NCI-H146 (cell line): Measurements from ENCODE around the gene KLHDC4.
"Not testable (repeated sequence)": the region's sequence is repeated elsewhere in the genome, so short reads cannot be mapped to it uniquely, and the experiment has no call there.

Experiments used
- DNase-seq: peaks from one replicate; lab custom pipeline; 2025; lab: John Stamatoyannopoulos, UW

KLHDC4 gene

DNA sequence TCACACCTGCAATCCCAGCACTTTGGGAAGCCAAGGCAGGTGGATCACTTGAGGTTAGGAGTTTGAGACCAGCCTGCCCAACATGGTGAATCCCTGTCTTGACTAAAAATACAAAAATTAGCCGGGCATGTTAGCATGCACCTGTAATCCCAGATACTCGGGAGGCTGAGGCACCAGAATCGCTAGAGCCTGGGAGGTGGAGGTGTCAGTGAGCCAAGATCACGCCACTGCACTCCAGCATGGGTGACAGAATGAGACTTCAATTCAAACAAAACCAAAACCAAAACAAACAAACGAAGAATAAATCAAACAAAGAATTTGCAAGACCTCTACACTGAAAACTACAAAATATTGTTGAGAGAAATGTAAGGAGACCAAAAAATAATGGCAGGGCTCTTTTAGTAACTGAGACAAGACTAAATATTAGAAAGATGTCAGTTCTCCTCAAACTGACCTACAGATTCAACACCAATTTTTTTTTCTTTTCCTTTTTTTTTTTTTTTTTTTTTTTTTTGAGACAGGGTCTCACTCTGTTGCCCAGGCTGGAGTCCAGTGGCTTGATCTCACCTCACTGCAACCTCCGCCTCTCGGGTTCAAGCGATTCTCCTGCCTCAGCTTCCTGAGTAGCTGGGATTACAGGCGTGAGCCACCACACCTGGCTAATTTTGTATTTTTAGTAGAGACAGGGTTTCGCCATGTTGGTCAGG lies 23.1 kb upstream of the KLHDC4 start:
- DNase-seq = not testable (repeated sequence)

DNA sequence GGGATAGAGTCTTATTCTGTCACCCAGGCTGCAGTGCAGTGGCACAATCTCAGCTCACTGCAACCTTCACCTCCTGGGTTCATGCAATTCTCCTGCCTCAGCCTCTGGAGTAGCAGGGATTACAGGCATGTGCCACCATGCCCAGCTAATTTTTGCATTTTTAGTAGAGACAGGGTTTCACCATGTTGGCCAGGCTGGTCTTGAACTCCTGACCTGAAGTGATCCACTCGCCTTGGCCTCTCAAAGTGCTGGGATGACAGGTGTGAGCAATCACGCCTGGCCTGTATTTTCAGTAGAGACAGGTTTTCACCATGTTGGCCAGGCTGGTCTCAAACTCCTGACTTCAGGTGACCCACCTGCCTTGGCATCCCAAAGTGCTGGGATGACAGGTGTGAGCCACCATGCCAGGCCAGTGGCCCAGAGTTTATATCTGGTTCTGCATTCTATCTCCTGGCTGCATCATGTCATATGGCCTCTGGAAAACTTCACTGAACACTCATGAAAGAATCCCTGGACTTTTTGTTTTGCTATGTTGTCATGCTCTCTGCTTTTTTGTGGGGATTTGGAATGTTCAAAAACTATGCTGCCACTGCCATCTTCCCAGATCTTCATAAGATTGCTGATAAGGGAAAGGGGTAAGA lies 21.8 kb upstream of the KLHDC4 start:
- not testable (repeated sequence) for DNase-seq

DNA sequence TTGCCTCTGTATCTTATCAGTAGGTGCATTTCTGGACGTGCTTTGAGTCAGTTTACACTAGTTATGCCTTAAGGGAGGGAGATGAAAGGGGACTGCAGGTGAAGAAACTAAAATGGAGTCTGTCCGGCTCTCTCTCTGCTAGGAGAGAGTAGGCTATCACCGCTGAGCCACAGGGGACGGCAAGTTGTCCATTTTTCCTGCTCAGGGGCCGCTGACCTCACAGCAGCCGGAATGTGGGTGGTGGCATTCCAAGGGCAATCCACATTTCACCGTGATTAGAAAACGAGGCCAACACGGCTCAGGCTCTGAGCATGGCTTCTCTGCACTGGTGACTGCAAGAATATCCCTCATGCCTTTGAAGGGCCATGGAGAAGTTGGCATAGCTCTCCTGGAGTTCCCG lies 19.0 kb upstream of the KLHDC4 start:
- DNase-seq = no peak

DNA sequence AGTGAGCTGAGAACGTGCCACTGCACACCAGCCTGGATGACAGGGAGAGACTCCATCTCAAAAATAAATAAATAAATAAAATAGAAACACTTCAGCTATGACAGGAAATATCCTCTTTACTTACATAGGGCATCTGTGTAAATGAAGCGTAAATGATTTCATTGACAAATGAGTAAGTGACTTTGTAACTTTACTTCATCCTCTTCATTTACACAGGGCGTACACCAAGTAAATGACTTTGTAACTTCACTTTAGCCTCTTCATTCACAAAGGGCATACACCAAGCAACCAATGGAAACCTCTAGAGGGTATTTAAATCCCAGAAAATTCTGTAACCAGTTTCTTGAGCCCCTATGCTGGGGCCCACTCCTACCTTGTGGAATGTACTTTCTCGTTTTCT lies 16.2 kb upstream of the KLHDC4 start:
- no peak for DNase-seq

DNA sequence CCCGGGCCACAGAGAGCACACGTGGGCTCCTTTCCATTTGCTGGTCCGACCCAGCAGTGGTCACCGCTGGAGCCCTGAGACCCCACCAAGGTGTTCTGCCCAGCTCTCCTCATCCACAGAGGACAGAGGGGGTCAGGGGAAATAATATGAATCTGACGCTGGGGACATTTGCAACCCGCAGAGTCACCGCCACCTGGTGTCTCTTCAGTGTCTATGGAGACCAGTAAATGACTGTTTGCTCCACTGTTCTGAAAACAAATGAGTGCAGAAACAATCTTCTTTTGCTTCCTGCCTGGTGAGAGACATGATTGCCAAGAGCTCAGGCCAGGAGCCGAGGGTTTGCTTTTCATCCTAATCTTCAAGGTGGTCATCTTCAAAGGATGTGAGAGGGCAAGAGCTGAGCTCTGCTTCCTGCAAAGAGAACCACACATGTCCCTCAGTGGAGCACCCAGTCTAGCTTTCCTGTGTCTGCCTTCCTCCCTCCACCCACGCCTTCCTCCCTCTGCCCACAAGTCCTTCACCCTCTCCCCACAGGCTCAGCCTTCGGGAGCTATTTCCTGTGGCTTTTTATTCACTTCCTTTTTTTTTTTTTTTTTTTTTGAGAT lies 14.7 kb upstream of the KLHDC4 start:
- peak; percentile 79 for DNase-seq

DNA sequence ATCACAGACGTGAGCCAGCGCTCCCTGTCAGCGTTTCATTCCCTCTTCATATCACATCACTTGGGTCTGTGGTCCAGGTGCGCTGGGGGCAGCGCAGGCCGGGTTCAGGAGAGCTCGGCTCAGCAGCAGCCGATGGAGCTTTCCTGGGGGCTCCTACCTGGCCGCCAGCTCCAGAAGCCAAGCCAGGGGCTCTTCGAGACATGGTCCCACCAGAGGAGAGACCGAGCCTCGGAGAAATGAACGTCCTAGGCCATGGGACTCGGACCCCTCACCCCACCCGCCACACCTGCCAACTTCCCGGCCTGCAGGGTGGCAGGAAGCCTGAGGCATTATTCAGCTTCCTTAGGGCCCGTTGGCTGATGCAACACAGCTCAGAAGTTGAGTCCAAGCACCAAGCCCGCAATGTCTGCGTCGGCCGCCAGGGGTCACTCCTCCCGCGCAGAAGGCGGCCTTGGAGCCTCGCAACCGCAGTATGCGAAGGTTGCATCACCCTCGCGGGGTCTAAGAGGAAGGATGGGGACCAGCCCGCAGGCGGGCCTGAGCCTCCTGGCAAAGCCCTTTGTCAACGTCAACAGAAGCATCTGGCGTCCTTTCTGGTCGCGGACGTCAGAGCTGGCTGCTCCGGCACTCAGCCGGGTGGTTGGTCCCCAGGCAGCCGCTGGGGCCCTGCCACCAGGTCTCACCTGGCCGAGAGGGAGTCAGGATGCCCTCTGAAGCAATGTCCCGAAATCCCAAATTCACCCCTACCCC lies 13.2 kb upstream of the KLHDC4 start:
- peak; percentile 95 for DNase-seq

DNA sequence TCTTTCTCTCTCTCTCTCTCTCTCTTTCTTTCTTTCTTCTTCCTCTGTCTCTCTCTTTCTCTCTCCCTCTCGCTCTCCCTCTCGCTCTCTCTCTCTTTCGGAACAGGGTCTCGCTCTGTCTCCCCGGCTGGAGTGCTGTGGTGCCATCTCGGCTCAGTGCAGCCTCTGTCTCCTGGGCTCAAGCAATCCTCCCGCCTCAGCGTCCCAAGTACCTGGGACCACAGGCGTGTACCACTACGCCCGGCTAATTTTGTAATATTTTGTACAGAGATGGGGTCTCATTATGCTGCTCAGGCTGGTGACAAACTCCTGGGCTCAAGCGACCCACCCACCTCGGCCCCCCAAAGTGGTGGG lies 12.7 kb upstream of the KLHDC4 start:
- no peak for DNase-seq

DNA sequence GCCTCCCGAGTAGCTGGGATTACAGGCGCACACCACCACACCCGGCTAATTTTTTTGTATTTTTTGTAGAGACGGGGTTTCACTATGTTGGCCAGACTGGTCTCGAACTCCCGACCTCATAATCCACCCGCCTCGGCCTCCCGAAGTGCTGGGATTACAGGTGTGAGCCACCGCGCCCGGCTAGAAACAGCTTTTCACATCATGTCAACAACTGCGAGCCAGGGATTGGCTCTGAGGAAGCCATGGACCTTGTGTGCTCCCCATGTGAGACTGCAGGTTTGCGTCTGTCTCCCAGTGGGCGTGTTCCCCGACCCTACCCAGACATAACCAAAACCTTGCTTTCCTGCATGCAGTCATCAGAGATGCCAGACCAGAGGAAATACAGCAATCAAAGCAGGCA lies 8.1 kb upstream of the KLHDC4 start:
- not testable (repeated sequence) for DNase-seq

DNA sequence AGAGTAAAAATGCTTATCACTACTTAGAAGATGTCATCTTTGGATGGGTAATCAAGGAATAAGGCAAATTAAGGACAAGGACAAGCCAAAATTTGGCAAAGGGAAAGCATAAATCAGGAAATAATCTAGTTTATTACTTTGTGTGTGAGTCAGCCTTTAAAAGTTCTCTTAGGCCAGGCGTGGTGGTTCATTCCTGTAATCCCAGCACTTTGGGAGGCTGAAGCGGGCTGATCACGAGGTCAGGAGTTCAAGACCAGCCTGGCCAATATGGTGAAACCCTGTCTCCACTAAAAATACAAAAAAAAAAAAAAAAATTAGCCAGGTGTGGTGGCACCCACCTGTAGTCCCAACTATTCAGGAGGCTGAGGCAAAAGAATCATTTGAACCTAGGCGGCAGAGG lies 1.7 kb upstream of the KLHDC4 start:
- DNase-seq = not testable (repeated sequence)

DNA sequence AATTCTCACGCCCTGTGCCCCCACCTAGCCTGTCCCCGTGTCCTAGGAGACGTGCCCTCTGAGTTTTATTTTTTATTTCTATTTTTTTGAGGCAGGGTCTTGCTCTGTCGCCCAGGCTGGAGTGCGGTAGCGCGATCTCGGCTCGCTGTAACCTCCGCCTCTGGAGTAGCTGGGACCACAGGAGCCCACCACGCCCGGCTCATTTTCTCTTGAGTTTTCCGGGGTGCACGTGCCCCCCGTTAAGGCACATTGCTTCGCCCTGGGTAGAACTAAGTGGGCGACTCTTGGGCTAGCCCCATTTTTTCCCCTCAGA lies 655 bp upstream of the KLHDC4 start:
- no peak for DNase-seq

DNA sequence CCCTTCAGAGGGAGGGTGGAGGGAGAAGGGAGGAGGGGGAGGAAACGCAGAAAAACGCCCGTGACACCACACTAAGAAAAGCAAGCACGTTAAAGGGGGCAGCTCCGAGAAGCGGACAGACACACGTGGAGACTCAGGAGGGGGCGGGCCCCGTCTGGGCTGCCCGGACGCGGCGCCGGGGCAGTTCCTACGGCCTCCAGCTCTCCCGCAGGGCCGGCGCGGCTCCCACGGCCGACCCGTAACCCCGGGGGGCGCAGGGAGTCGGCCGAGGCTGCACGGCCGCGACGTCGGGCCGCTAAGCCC lies 362 bp downstream of the KLHDC4 start:
- DNase-seq = peak; percentile 29

DNA sequence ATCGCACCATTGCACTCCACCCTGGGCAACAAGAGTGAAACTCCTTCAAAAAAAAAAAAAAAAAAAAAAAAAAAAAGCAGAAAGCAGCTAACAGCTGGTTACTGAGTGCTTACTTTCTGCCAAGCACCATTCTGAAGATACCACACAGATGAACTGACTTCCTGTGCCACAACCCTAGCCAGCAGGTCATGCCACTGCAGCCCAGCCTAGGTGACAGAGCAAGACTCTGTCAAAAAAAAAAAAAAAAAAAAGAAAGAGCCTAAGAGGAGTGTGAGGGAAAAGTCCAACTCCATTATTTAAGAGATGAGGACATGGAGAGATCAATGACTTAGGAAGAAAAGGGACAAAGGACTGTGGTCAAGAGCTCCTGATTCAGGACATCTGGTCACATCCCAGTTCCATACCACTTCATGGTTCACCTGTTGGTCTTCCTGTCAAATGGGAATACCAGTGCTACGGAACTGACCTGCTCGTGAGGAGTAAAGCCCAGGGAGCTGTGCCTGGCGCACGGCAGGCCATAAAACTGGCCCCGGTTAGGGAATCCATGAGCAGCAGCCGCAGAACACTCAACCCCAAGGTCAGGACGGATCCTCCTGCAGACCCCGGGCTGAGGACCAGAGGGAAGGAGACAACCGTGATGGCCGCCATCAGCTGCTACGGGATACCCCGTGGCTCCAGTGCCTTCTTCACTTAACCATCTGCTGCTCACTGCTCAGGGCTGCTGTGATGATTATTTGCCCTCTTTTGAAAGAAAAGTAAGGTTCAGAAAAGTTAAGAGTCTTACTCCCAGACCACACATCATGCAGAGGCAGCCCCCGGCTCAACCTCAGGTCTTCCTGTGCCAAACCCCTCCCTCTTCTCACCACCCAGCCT lies 950 bp downstream of the KLHDC4 start:
- no peak for DNase-seq

DNA sequence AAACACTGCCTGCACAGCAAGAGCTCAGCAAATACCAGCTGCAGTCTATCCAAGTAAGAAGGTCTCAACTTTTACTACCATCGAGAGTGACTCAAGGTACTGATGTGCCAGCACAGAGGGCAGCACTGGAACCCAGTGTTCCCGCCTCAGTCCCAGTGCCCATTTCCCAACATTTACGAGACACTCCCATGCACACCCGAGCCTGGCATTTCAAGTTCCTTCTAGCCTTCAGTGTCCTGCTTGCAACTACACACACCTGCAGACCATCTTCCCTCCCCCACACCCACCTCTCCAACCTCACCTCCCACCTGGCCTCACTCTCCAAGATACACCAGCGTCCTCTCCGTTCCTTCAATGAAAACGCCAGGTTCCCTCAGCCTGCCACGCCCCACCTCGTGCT lies 3.2 kb downstream of the KLHDC4 start:
- no peak for DNase-seq

DNA sequence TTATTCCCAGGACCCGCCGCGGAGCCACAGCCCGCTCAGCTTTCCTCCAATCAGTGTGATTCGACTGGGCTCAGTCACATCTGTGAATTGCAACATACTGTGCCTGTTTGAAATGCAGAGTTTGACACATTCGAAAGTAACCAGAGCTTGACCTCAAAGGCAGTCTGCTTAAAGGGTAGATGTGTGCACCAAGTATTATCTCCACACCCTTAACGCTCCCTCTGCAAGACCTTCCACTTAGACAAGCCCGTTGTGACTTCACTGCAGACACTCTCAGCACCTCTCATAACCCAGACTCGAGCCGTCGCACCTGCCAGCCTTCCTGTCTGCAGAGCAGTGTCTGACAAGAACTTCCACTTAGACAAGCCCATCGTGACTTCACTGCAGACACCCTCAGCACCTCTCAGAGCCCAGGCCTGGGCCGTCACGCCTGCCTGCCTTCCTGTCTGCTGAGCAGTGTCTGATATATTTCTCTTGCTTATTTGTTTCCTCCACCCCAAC lies 3.7 kb downstream of the KLHDC4 start:
- DNase-seq = no peak

DNA sequence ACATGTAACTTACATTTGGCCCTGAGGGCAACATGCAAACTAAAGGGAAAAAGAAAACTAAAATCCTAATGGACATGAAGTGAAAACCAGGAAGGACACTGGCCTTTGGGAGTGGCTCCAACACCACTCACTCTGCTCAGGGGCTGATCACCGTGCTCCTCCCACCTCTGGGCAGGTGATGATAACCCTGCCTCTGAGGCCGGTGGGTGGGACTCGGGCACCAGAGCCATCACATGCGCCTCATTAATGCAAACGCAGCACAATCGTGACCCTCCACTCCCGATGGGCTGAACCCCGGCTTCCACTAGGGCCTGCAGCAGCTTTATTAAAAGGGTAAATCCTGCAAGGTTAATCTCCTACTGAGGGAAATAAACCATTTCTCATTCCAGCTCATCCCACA lies 4.7 kb downstream of the KLHDC4 start:
- DNase-seq = no peak

DNA sequence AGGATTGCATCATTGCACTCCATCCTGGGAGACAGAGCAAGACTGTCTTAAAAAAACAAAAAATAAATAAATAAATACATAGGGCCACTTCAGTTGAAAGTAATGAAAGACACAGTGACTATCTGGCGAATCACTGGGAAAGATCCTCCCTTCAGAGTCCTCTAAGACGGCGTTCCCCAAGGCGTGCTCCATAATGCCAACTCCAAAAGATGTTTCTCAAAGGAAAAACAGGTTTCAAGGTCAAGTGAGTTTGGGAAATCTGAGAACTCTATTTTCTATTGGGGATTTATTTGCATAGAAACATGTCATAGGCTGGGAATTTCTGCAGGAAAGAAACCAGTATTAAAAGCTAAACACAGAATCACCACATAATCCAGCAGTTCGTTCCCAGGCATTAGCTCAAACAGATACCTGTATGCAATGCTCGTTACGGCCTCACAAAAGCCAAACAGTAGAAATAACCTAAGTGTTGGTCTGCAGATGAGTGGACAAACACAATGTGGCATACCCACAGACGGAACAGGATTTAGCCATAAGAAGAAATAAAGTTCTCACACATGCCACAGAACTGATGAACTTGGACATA lies 7.9 kb downstream of the KLHDC4 start:
- DNase-seq = no peak

DNA sequence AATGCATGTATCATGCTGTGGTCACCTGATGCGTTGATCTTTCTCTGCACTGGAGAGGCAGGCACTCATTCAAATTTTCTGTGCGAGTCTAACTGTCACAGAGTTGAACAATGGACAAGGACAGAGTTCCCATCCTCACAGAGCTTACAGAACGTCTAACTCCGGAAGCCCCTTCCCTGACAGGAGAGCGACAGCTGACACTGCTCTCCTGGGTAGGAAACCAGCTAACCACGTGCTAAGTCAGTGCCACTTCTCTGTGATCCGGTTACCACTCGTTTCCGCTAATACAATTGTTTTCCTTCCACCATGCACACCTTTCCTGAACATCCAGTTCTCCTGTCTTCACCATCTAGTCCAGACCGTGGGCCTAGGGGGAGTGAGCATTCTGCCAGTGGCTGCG lies 11.3 kb downstream of the KLHDC4 start:
- no peak for DNase-seq

DNA sequence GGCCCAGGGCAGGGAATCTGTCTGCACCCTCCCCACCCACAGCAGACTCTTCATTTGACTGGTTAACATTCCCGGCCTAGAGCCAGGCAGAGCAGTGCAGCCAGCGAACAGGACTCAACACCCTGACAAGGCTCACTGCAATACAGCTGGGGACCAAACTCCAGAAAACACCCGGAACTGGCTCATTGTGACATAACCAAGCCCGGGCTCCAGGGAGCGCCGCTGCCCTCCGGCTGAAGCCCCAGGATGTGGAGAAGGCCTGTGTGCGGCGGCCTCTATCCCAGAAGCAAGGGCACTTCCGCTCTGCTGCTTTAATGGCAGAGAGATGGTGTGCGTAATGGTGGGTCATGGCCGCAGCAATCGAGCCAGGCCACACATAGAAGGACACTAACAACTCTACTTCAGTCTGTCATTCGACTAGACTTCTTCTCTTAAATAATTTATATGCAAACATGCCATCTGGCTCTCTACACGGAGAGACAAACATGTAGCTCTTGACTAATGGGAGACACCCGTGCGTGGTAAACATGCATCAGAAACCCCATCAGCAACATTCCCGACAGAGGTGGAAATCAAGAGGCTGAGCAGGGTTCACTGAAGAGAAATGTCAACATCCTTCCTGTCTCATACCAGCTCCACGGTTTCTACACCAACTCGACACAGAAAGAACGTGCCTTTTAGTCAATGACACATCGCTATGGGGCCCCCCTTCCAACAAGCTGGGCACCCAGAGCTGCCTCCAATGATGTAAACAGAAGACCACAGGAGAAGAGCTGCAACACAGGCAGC lies 18.0 kb downstream of the KLHDC4 start:
- DNase-seq = no peak

DNA sequence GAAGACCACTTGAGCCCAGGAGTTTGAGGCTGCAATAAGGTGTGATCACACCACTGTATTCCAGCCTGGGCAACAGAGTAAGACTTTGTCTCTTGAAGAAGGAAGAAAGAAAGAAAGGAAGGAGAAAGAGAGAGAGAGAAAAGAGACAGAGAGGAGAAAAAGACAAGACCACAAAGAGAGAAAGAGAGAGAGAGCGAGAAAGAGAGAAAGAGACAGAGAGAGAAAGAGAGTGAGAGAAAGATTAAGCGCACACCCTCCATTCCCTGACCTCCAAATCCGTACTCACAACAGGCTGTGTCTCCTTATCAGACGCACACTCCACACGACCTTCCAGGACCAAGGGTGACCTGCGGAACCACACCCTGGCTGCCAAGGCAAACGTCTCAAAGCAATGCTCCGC lies 19.6 kb downstream of the KLHDC4 start:
- no peak for DNase-seq

DNA sequence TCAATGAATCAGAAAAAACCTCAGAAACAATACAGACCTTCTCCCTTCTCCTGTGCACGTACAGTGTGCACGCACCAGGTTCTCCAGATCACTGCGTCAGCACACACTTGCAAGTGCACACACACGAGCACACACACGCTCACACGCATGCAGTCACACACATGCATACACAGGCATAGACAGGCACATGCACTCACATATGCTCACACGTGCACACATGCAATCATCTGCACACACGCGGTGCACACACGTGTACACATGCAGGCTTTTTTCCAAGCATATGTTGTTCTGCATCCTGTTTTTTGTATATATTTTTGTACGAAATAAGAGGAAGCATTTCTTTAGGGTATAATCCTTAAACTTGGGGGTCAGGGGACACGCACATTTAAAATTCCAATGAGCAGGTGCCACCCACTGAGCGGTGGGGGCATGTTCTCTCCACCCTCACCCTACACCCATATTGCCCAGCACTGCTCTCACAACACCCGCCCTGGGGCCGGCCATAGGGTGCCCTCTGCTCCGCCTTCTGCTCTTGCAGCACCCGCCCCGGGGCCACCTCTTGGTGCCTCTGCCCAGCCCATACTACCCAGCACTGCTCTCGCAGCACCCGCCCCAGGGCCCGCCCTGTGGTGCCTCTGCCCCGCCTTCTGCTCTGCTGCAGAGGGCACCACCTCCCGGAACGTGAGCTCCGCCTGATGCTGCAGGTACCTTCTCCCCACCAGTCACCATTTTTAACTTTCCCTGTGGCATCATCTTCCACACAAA lies 20.9 kb downstream of the KLHDC4 start:
- no peak for DNase-seq
